H1 (cell line): ENCODE data around the gene MTFR1L. TPM values are rescaled to one million over a fixed set of nuclear protein-coding genes. Genes with fewer than 3 reads are reported as not detected.

Experiments
- CBX8 ChIP-seq: fragments of 300-800, 300-1000 bp; sonication (generic); IDR thresholded peaks from 2 replicates; pipeline ENCODE4 v1.7.1; 2016; ENCODE audit warnings: low read depth, low read length, borderline replicate concordance
- CEBPB ChIP-seq: IDR thresholded peaks from 2 replicates; pipeline ENCODE4 v1.6.1; 2012; ENCODE audit warnings: low read depth, low read length
- CHD7 ChIP-seq: fragments of 300-600 bp; sonication (generic); IDR thresholded peaks from 2 replicates; pipeline ENCODE4 v1.7.1; 2012; ENCODE audit warnings: low read length, moderate library complexity, mild to moderate bottlenecking, inconsistent platforms; ENCODE audit not compliant: insufficient replicate concordance
- JUN ChIP-seq: IDR thresholded peaks from 2 replicates; pipeline ENCODE4 v1.6.1; 2011; ENCODE audit warnings: low read depth, mild to moderate bottlenecking, improper control_type of control experiment, low read length
- JUND ChIP-seq: IDR thresholded peaks from 2 replicates; pipeline ENCODE4 v1.6.1; 2011; ENCODE audit warnings: mild to moderate bottlenecking, improper control_type of control experiment, low read length
- MAFK ChIP-seq: IDR thresholded peaks from 2 replicates; pipeline ENCODE4 v1.6.1; 2012; ENCODE audit warnings: low read depth, mild to moderate bottlenecking, improper control_type of control experiment, low read length
- RXRA ChIP-seq: IDR thresholded peaks from 2 replicates; pipeline ENCODE4 v1.6.1; 2011; ENCODE audit warnings: low read depth, mild to moderate bottlenecking, low read length, moderate library complexity; ENCODE audit not compliant: insufficient read depth
- SIRT6 ChIP-seq: IDR thresholded peaks from one replicate; pipeline ENCODE4 v1.7.1; 2012; ENCODE audit warnings: low read length, inconsistent platforms
- SP4 ChIP-seq: IDR thresholded peaks from 2 replicates; pipeline ENCODE4 v1.6.1; 2012; ENCODE audit warnings: low read length, inconsistent platforms
- SRF ChIP-seq: IDR thresholded peaks from 2 replicates; pipeline ENCODE4 v1.6.1; 2011; ENCODE audit warnings: mild to moderate bottlenecking, low read depth, low read length, moderate library complexity
- polyA plus RNA-seq, 7 experiments: library from polyadenylated mRNA; depleted of rRNA in 3 of 7; stranded (reverse) in 5 of 7; unstranded in 2 of 7; fragments of >200 nt in 5 of 7; fragments of 200-250 nt in 2 of 7; gene quantifications; 1 replicate in 5 of 7; 2 replicates in 1 of 7; 4 replicates in 1 of 7; pipeline versions ENCODE4 v1.2.1 to v1.2.3, GENCODE V29; 2011 to 2013; ENCODE audit warnings: missing spikeins in 2 of 7, mixed read lengths in 2 of 7
- total RNA-seq: library from RNA; stranded (reverse); fragmentation: NEBNext Ultra II Directional; extraction: Animal tissue kit (Norgen Biotek cat#: 25700); gene quantifications from 2 replicates; pipeline ENCODE4 v1.2.1, GENCODE V29; 2021

MTFR1L gene
- total and polyA plus RNA-seq, 2 of the 8 experiments (the other 6 are each of a cell fraction or from before 2014, with no cell fraction given), result 20.8 to 23.1 TPM

DNA sequence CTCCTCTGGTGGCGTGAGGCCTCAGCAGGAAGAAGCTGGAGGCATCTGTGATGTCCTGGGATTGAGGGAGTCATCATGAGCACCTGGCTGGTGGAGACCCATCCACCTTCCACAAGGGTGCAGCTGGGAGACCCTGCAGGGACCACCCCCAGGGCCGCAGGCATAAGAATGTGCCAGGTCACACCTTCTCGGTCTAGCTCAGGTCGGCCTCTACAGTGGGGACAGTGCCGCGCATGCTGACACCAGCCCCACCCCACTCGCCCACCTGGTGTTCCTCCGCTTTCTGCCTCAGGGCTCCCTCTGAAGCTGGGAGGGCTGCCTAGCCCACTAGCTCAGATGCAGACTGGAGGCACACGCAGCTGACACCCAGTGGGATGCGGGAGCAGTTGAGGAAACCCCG is 61.5 kb downstream of the MTFR1L start (continued):
- TF ChIP-seq CHD7 (no peak), JUN (no peak), MAFK (no peak), RXRA (no peak), CEBPB (no peak), SIRT6 (no peak), CBX8 (no peak), SP4 (no peak), SRF (no peak), JUND (no peak)
